Cardiac fibroblast (primary cell): Measurements from ENCODE around the gene ALDH1A3.

Source experiments
- DNase-seq, 2 donors: peaks; one replicate each; pipeline versions ENCODE4 v3.0.0 to v3.0.0-alpha.2; 2010; ENCODE audit warnings: low read depth in 2 of 2
- H3K4me3 ChIP-seq, 2 donors: replicated peaks in 1 of 2; 1 replicate in 1 of 2; 2 replicates in 1 of 2; pipeline ENCODE4 v1.5.1; 2011; ENCODE audit warnings: low read depth in 2 of 2, low read length in 2 of 2, mild to moderate bottlenecking in 2 of 2, moderate library complexity in 1 of 2
- CTCF ChIP-seq: IDR thresholded peaks from one replicate; pipeline ENCODE4 v1.5.1; 2011; ENCODE audit warnings: low read depth, mild to moderate bottlenecking, low read length, inconsistent platforms

The ALDH1A3 gene

GRCh38 chr15:100959066-100960050 is 79.7 kb downstream of the ALDH1A3 start:
- H3K4me3 ChIP-seq = no peak overlapping the region
- peak; percentile 36 to 61 for DNase-seq
- no peak for TF ChIP-seq CTCF
